HepG2 (cell line): ENCODE results near the gene PRICKLE3. TPM values are rescaled to one million over a fixed set of nuclear protein-coding genes. Genes with fewer than 3 reads are reported as not detected.

Experiments
- ATAC-seq: fragments of 200-7000 bp; cut with Tn5 transposase; 3 replicates; pipeline ENCODE4 v1.9.1; 2020; ENCODE audit warnings: mild to moderate bottlenecking, moderate library complexity
- BruUV-seq: library from RNA; stranded (reverse); fragments of 400-500 nt; replicated peaks from 2 replicates; lab custom pipeline; 2021; lab: Mats Ljungman, UMichigan
- CTCF ChIA-PET: fragments of 300-600 bp; formaldehyde crosslinking; extraction: SDS; loops from one replicate; lab custom pipeline; 2021; ENCODE audit warnings: low total read pairs, inconsistent platforms, low intra/inter-chr PET ratio; lab: Yijun Ruan, JAX
- POLR2A ChIA-PET: fragments of 350-600 bp; sonication (Branson Sonifier 250); formaldehyde crosslinking; loops from one replicate; lab custom pipeline; 2020; ENCODE audit warnings: antibody characterized with exemption, inconsistent platforms; lab: Yijun Ruan, JAX
- DNase-seq: peaks from one replicate; pipeline ENCODE4 v3.0.0-alpha.2; 2015; ENCODE audit warnings: low spot score
- FAIRE-seq: peaks from 3 replicates; lab custom pipeline; 2011; peaks lifted over from hg19 to GRCh38; lab: Jason Lieb, UNC
- H2AFZ ChIP-seq: one replicate; pipeline ENCODE4 v1.6.1; 2011; ENCODE audit warnings: low read length, inconsistent platforms
- H3K27ac ChIP-seq: fragments of 300-600 bp; 3 replicates; pipeline ENCODE4 v1.8.0; 2011; ENCODE audit warnings: mixed run types, mild to moderate bottlenecking, mixed read lengths, low read length, inconsistent platforms; ENCODE audit not compliant: insufficient read depth; ENCODE audit errors: extremely low read length
- H3K27me3 ChIP-seq, 2 experiments: fragments of 200-600 bp in 1 of 2; 2 replicates in 1 of 2; 3 replicates in 1 of 2; pipeline versions ENCODE4 v1.6.0 to v1.8.0; 2011; ENCODE audit warnings: low read length in 2 of 2, mild to moderate bottlenecking in 2 of 2, moderate library complexity in 2 of 2, inconsistent platforms in 1 of 2; ENCODE audit not compliant: insufficient read depth in 2 of 2, control insufficient read depth in 1 of 2
- H3K36me3 ChIP-seq, 2 experiments: fragments of 200-600 bp in 1 of 2; replicated peaks in 1 of 2; 2 replicates in 1 of 2; 3 replicates in 1 of 2; pipeline versions ENCODE4 v1.5.1 to v1.8.0; 2011; ENCODE audit warnings: low read length in 2 of 2, inconsistent platforms in 1 of 2; ENCODE audit not compliant: insufficient read depth in 2 of 2, control insufficient read depth in 1 of 2
- H3K4me1 ChIP-seq: 2 replicates; pipeline ENCODE4 v1.5.1; 2012; ENCODE audit warnings: low read length, inconsistent platforms; ENCODE audit not compliant: insufficient read depth
- H3K4me2 ChIP-seq: 2 replicates; pipeline ENCODE4 v1.6.0; 2011; ENCODE audit warnings: low read depth, low read length, inconsistent platforms
- H3K4me3 ChIP-seq, 3 experiments: fragments of 200-600 bp in 1 of 3; sonication (generic), shearing (Covaris generic) in 1 of 3; replicated peaks in 1 of 3; 2 replicates each; pipeline ENCODE4 v1.5.1; 2011 to 2016; ENCODE audit warnings: low read length in 3 of 3, inconsistent platforms in 2 of 3, low read depth in 2 of 3, mild to moderate bottlenecking in 2 of 3, control low read depth in 1 of 3, mixed read lengths in 1 of 3; ENCODE audit not compliant: insufficient read depth in 1 of 3
- H3K79me2 ChIP-seq: one replicate; pipeline ENCODE4 v1.6.1; 2011; ENCODE audit warnings: low read length, inconsistent platforms; ENCODE audit not compliant: insufficient read depth
- H3K9ac ChIP-seq: 2 replicates; pipeline ENCODE4 v1.6.0; 2011; ENCODE audit warnings: mild to moderate bottlenecking, low read depth, low read length, inconsistent platforms; ENCODE audit not compliant: insufficient read depth
- H3K9me3 ChIP-seq: 2 replicates; pipeline ENCODE4 v1.5.1; 2012; ENCODE audit warnings: mild to moderate bottlenecking, low read length
- H4K20me1 ChIP-seq: 2 replicates; pipeline ENCODE4 v1.6.0; 2011; ENCODE audit warnings: inconsistent platforms, mild to moderate bottlenecking, low read length, moderate library complexity; ENCODE audit not compliant: insufficient read depth
- AKNA ChIP-seq: sonication (generic); formaldehyde crosslinking; IDR thresholded peaks from 2 replicates; pipeline ENCODE4 v1.4.0; 2020; ENCODE audit warnings: missing genetic modification reagents, borderline replicate concordance
- DPF2 ChIP-seq: sonication (generic); formaldehyde crosslinking; IDR thresholded peaks from 2 replicates; pipeline ENCODE4 v1.4.0; 2020; ENCODE audit warnings: mild to moderate bottlenecking, low read depth, missing genetic modification reagents, borderline replicate concordance
- GABPB1 ChIP-seq: IDR thresholded peaks from 2 replicates; pipeline ENCODE4 v1.6.1; 2016; ENCODE audit warnings: mild to moderate bottlenecking, missing genetic modification reagents, moderate library complexity, missing compliant biosample characterization
- NAIF1 ChIP-seq: sonication (generic); formaldehyde crosslinking; IDR thresholded peaks from 2 replicates; pipeline ENCODE4 v1.5.0; 2020; ENCODE audit warnings: mild to moderate bottlenecking, missing genetic modification reagents, borderline replicate concordance
- NFKB2 ChIP-seq: sonication (generic); formaldehyde crosslinking; IDR thresholded peaks from 2 replicates; pipeline ENCODE4 v1.4.0; 2020; ENCODE audit warnings: missing genetic modification reagents, borderline replicate concordance
- PHF21A ChIP-seq: sonication (generic); formaldehyde crosslinking; IDR thresholded peaks from 2 replicates; pipeline ENCODE4 v1.5.0; 2020; ENCODE audit warnings: mild to moderate bottlenecking, missing genetic modification reagents
- ZFP36L1 ChIP-seq: sonication (generic); formaldehyde crosslinking; IDR thresholded peaks from 2 replicates; pipeline ENCODE4 v1.8.0; 2022; ENCODE audit warnings: mild to moderate bottlenecking, missing genetic modification reagents, moderate library complexity
- ZNF512B ChIP-seq: sonication (generic); formaldehyde crosslinking; IDR thresholded peaks from 2 replicates; pipeline ENCODE4 v1.5.1; 2020; ENCODE audit warnings: missing genetic modification reagents, mild to moderate bottlenecking, borderline replicate concordance
- WGBS: methylation state at CpG from one replicate; pipeline ENCODE4 v1.1.6; 2017; ENCODE audit warnings: low lambda C conversion rate; 5-methylcytosine and 5-hydroxymethylcytosine counted together
- in situ Hi-C: cut with HindIII; loops from 2 replicates; pipeline ENCODE4 v1.10.0; 2017; ENCODE audit warnings: low pct_unique_long_range_greater_than_20kb; ENCODE audit not compliant: extremely low pct_ligation_motif_present
- intact Hi-C: fragments of 100-400 bp; cut with micrococcal nuclease; formaldehyde crosslinking; loops from one replicate; pipeline ENCODE4 v1.10.0; 2022; ENCODE audit not compliant: unreplicated experiment
- polyA plus RNA-seq, 8 experiments: library from polyadenylated mRNA; depleted of rRNA in 3 of 8; stranded (reverse) in 7 of 8; unstranded in 1 of 8; fragments of >200 nt; fragmentation: Illumina TruSeq in 4 of 8; extraction: Trizol in 4 of 8; gene quantifications; 2 replicates each; pipeline versions ENCODE4 v1.2.1 to v1.2.3, GENCODE V29; 2011 to 2016; ENCODE audit warnings: low read depth in 4 of 8, missing spikeins in 1 of 8, mixed read lengths in 1 of 8; ENCODE audit not compliant: insufficient read depth in 1 of 8
- total RNA-seq, 5 experiments: library from RNA; depleted of rRNA; stranded (reverse); fragments of >200 nt; fragmentation: Illumina TruSeq; extraction: Trizol; gene quantifications; 2 replicates each; pipeline ENCODE4 v1.2.3, GENCODE V29; 2016; ENCODE audit warnings: low read depth in 1 of 5

PRICKLE3 gene
- total and polyA plus RNA-seq, 2 of the 13 experiments (the other 11 are each of a cell fraction or from before 2014, with no cell fraction given): 2.6 TPM

GRCh38 chrX:49161632-49162031 lies 24.5 kb downstream of the PRICKLE3 start:
- no peaks in the 10 kb centered on the region for H3K9me3 ChIP-seq
- no peak overlapping the region for H2AFZ ChIP-seq
- BruUV-seq: no TSS peak
- peaks cover 18% of the 10 kb centered on the region; the same call in 1 of the 2 replicates for H3K4me1 ChIP-seq
- WGBS: 81% methylated on average over 5 of the region's 5 CpGs
- H3K4me3 ChIP-seq: no peak overlapping the region
- no peak overlapping the region for H3K4me2 ChIP-seq
- intact Hi-C loops: loop anchor here (5.0 kb wide), 1 partner anchor 39 kb away; the partner anchor contains the start of gene GPKOW
- H3K36me3 ChIP-seq: no peaks in the 10 kb centered on the region
- H4K20me1 ChIP-seq: no peaks in the 10 kb centered on the region
- CTCF ChIA-PET: no interaction called here
- FAIRE-seq: no peak
- DNase-seq: no peak
- no peaks in the 10 kb centered on the region for H3K27me3 ChIP-seq
- in situ Hi-C loops: loop anchor here (5.0 kb wide), 1 partner anchor 39 kb away; the partner anchor contains the start of gene GPKOW
- H3K79me2 ChIP-seq: no peaks in the 10 kb centered on the region
- H3K9ac ChIP-seq: no peak overlapping the region
- ATAC-seq: no peak
- H3K27ac ChIP-seq: no peak overlapping the region
- POLR2A ChIA-PET: no interaction called here
- TF ChIP-seq GABPB1: no peak
- no peak for TF ChIP-seq ZFP36L1 (CRISPR knock-in tag)
- no peak for TF ChIP-seq PHF21A (CRISPR knock-in tag)
- no peak for TF ChIP-seq NAIF1
- TF ChIP-seq DPF2: no peak
- TF ChIP-seq NFKB2 (CRISPR knock-in tag): no peak
- no peak for TF ChIP-seq ZNF512B
- TF ChIP-seq AKNA: no peak
